IMR-90 (cell line): Measurements from ENCODE around the gene RNF151. TPM values are rescaled to one million over a fixed set of nuclear protein-coding genes. Genes with fewer than 3 reads are reported as not detected.
"Not testable (repeated sequence)": the region's sequence is repeated elsewhere in the genome, so short reads cannot be mapped to it uniquely, and the experiment has no call there.

Source experiments
- ATAC-seq: fragments of 200-7000 bp; cut with Tn5 transposase; 2 replicates; pipeline ENCODE4 v1.9.1; 2020; ENCODE audit warnings: low read depth, mild to moderate bottlenecking, moderate library complexity
- BruUV-seq: library from RNA; stranded (reverse); fragments of 400-500 nt; replicated peaks from 2 replicates; lab custom pipeline; 2021; lab: Mats Ljungman, UMichigan
- CTCF ChIA-PET: fragments of 300-600 bp; formaldehyde crosslinking; extraction: SDS; loops from one replicate; lab custom pipeline; 2021; ENCODE audit warnings: antibody characterized with exemption; lab: Yijun Ruan, JAX
- POLR2A ChIA-PET: fragments of 300-600 bp; sonication (Branson Sonifier 250); formaldehyde crosslinking; loops from one replicate; lab custom pipeline; 2022; ENCODE audit warnings: antibody characterized with exemption; ENCODE audit not compliant: unreplicated experiment; lab: Charles Lee
- DNase-seq: peaks from one replicate; pipeline ENCODE4 v3.0.0; 2013
- H2AFZ ChIP-seq: replicated peaks from 2 replicates; pipeline ENCODE3; 2013; ENCODE audit warnings: low read length, mild to moderate bottlenecking; ENCODE audit not compliant: poor library complexity
- H2AK5ac ChIP-seq: 2 replicates; pipeline ENCODE4 v1.6.1; 2013; ENCODE audit warnings: low read depth, low read length, inconsistent platforms
- H2AK9ac ChIP-seq: replicated peaks from 2 replicates; pipeline ENCODE3; 2013; ENCODE audit warnings: mild to moderate bottlenecking, low read depth, low read length, moderate library complexity; ENCODE audit not compliant: poor library complexity
- H2BK120ac ChIP-seq: 2 replicates; pipeline ENCODE4 v1.6.1; 2013; ENCODE audit warnings: low read depth, low read length, inconsistent platforms
- H2BK15ac ChIP-seq: 3 replicates; pipeline ENCODE4 v1.6.1; 2013; ENCODE audit warnings: low read depth, low read length, inconsistent platforms
- H2BK20ac ChIP-seq: 2 replicates; pipeline ENCODE4 v1.6.1; 2013; ENCODE audit warnings: low read depth, mild to moderate bottlenecking, inconsistent platforms, low read length, moderate library complexity
- H2BK5ac ChIP-seq: 2 replicates; pipeline ENCODE4 v1.6.1; 2013; ENCODE audit warnings: mild to moderate bottlenecking, low read depth, low read length, inconsistent platforms; ENCODE audit not compliant: poor library complexity, severe bottlenecking
- H3K14ac ChIP-seq: replicated peaks from 2 replicates; pipeline ENCODE4 v1.6.1; 2013; ENCODE audit warnings: low read depth, low read length, inconsistent platforms
- H3K18ac ChIP-seq: 2 replicates; pipeline ENCODE4 v1.6.1; 2013; ENCODE audit warnings: low read depth, low read length, control low read depth
- H3K23ac ChIP-seq: 2 replicates; pipeline ENCODE4 v1.6.1; 2013; ENCODE audit warnings: low read depth, low read length, inconsistent platforms
- H3K27ac ChIP-seq: 2 replicates; pipeline ENCODE4 v1.5.1; 2013; ENCODE audit warnings: mild to moderate bottlenecking, control low read depth, low read length; ENCODE audit not compliant: insufficient read depth
- H3K27me3 ChIP-seq: 2 replicates; pipeline ENCODE4 v1.6.1; 2013; ENCODE audit warnings: low read length; ENCODE audit not compliant: control insufficient read depth, insufficient read depth
- H3K36me3 ChIP-seq: 2 replicates; pipeline ENCODE4 v1.6.1; 2013; ENCODE audit warnings: low read length, mixed read lengths; ENCODE audit not compliant: control insufficient read depth, insufficient read depth
- H3K4ac ChIP-seq: 2 replicates; pipeline ENCODE4 v1.6.1; 2013; ENCODE audit warnings: low read depth, low read length, inconsistent platforms
- H3K4me1 ChIP-seq: 2 replicates; pipeline ENCODE4 v1.6.1; 2013; ENCODE audit warnings: low read length, mixed read lengths; ENCODE audit not compliant: control insufficient read depth, insufficient read depth
- H3K4me2 ChIP-seq: 2 replicates; pipeline ENCODE4 v1.6.1; 2013; ENCODE audit warnings: low read depth, mild to moderate bottlenecking, control low read depth, low read length, moderate library complexity
- H3K4me3 ChIP-seq: 2 replicates; pipeline ENCODE4 v1.5.1; 2013; ENCODE audit warnings: low read depth, mild to moderate bottlenecking, control low read depth, low read length, moderate library complexity; ENCODE audit not compliant: insufficient read depth
- H3K56ac ChIP-seq: 2 replicates; pipeline ENCODE4 v1.6.1; 2013; ENCODE audit warnings: low read length, inconsistent platforms; ENCODE audit not compliant: insufficient read depth; ENCODE audit errors: extremely low read depth
- H3K79me1 ChIP-seq, 2 experiments: 2 replicates each; pipeline ENCODE4 v1.6.1; 2013; ENCODE audit warnings: low read length in 2 of 2, inconsistent platforms in 1 of 2, low read depth in 1 of 2
- H3K9ac ChIP-seq: 2 replicates; pipeline ENCODE4 v1.6.1; 2013; ENCODE audit warnings: low read depth, low read length, control low read depth
- H3K9me1 ChIP-seq: 2 replicates; pipeline ENCODE4 v1.6.1; 2013; ENCODE audit warnings: low read length, inconsistent platforms; ENCODE audit not compliant: insufficient read depth
- H3K9me3 ChIP-seq: 2 replicates; pipeline ENCODE4 v1.6.1; 2013; ENCODE audit warnings: low read length; ENCODE audit not compliant: control insufficient read depth, insufficient read depth
- H4K20me1 ChIP-seq: 2 replicates; pipeline ENCODE4 v1.6.1; 2013; ENCODE audit warnings: low read length, inconsistent platforms; ENCODE audit not compliant: insufficient read depth
- H4K5ac ChIP-seq: 2 replicates; pipeline ENCODE4 v1.6.1; 2013; ENCODE audit warnings: mild to moderate bottlenecking, low read depth, low read length, control low read depth
- H4K8ac ChIP-seq, 2 experiments: 2 replicates each; pipeline ENCODE4 v1.6.1; 2013; ENCODE audit warnings: low read depth in 2 of 2, low read length in 2 of 2, control low read depth in 1 of 2, inconsistent platforms in 1 of 2
- H4K91ac ChIP-seq: 2 replicates; pipeline ENCODE4 v1.6.1; 2013; ENCODE audit warnings: low read depth, low read length, inconsistent platforms; ENCODE audit not compliant: insufficient read depth
- WGBS, 2 experiments: methylation state at CpG; one replicate each; pipeline versions ENCODE4 v1.1.5 to v1.1.7; 2013; ENCODE audit warnings: missing lambda C conversion rate in 2 of 2; ENCODE audit not compliant: insufficient read length in 1 of 2; ENCODE audit errors: extremely low coverage in 2 of 2; 5-methylcytosine and 5-hydroxymethylcytosine counted together
- dilution Hi-C: fragments of 300-500 bp; cut with HindIII; formaldehyde crosslinking; loops from one replicate; pipeline ENCODE4 v1.14.3; 2018; ENCODE audit warnings: low sequenced_read_pairs; ENCODE audit not compliant: unreplicated experiment
- in situ Hi-C: fragments of 300-500 bp; cut with MboI; formaldehyde crosslinking; loops from 3 replicates; pipeline ENCODE4 v1.14.3; 2019; ENCODE audit warnings: low sequenced_read_pairs, inconsistent platforms, mixed read lengths
- intact Hi-C: fragments of 100-400 bp; cut with micrococcal nuclease; formaldehyde crosslinking; loops from 2 replicates; pipeline ENCODE4 v1.10.0; 2022
- polyA plus RNA-seq, 3 experiments: library from polyadenylated mRNA; depleted of rRNA; stranded (reverse); fragments of >200 nt; gene quantifications; 2 replicates each; pipeline ENCODE4 v1.2.3, GENCODE V29; 2012; ENCODE audit warnings: low replicate concordance in 1 of 3
- total RNA-seq: library from RNA; depleted of rRNA; stranded (reverse); fragments of >200 nt; gene quantifications from 2 replicates; pipeline ENCODE4 v1.2.3, GENCODE V29; 2012

RNF151 gene
- total and polyA plus RNA-seq, 2 of the 4 experiments (the other 2 are of a cell fraction): not detected

DNA sequence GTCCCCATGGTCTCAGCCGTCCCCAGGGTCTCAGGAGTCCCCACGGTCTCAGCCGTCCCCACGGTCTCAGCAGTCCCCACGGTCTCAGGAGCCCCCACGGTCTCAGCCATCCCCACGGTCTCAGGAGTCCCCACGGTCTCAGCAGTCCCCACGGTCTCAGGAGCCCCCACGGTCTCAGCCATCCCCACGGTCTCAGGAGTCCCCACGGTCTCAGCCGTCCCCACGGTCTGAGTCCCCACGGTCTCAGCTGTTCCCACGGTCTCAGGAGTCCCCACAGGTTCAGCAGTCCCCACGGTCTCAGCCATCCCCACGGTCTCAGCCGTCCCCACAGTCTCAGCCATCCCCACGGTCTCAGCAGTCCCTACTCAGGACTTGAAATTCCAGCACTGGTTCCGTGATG, 46.5 kb upstream of the RNF151 start:
- not testable (repeated sequence) for H3K9ac ChIP-seq, BruUV-seq

More for the DNA sequence above, 46.5 kb upstream of the RNF151 start:
- H3K4ac ChIP-seq, in situ Hi-C loops, POLR2A ChIA-PET, H4K91ac ChIP-seq, H4K20me1 ChIP-seq, H2BK15ac ChIP-seq, H2BK5ac ChIP-seq, H3K9me3 ChIP-seq, H3K56ac ChIP-seq, H3K36me3 ChIP-seq, H2BK20ac ChIP-seq, H3K27ac ChIP-seq, H3K23ac ChIP-seq, H3K9me1 ChIP-seq, H3K4me1 ChIP-seq, H3K18ac ChIP-seq, H2AK5ac ChIP-seq, H2BK120ac ChIP-seq, ATAC-seq, H3K4me2 ChIP-seq, dilution Hi-C loops, H2AK9ac ChIP-seq, H4K8ac ChIP-seq, DNase-seq, H3K79me1 ChIP-seq, H3K4me3 ChIP-seq, H3K14ac ChIP-seq, H2AFZ ChIP-seq, CTCF ChIA-PET, intact Hi-C loops, H4K5ac ChIP-seq: not testable (repeated sequence)
- peaks cover 86% of the 10 kb centered on the region for H3K27me3 ChIP-seq
- WGBS, 2 experiments: 57% methylated on average over 13 of the region's 21 CpGs; no CpG with 5 or more reads in 1 of the 2 experiments
